Medulla oblongata (tissue), 1 donor: Measurements from ENCODE around the gene LPIN3.

Experiments
- DNase-seq: peaks from one replicate; pipeline ENCODE4 v3.0.0-alpha.2; 2015; ENCODE audit errors: extremely low spot score

LPIN3 gene

GRCh38 chr20:41392871-41393704 is 52.5 kb downstream of the LPIN3 start:
- peak; percentile 88 for DNase-seq

GRCh38 chr20:41393705-41394066 is 53.1 kb downstream of the LPIN3 start:
- DNase-seq, result peak; percentile 21

- DNase-seq, result no peak
These were observed 53.5 kb downstream of the LPIN3 start for GRCh38 chr20:41394081-41394480.

- DNase-seq, result no peak
These were observed 54.5 kb downstream of the LPIN3 start for GRCh38 chr20:41394931-41395666.

GRCh38 chr20:41395667-41396664 is 55.3 kb downstream of the LPIN3 start:
- no peak for DNase-seq

GRCh38 chr20:41398408-41398807 is 57.8 kb downstream of the LPIN3 start:
- no peak for DNase-seq

GRCh38 chr20:41403604-41404003 is 63.0 kb downstream of the LPIN3 start:
- no peak for DNase-seq

GRCh38 chr20:41405436-41405835 is 64.8 kb downstream of the LPIN3 start:
- DNase-seq, result no peak

- DNase-seq, result no peak
These were observed 65.7 kb downstream of the LPIN3 start for GRCh38 chr20:41406353-41406752.

GRCh38 chr20:41406896-41407444 is 66.3 kb downstream of the LPIN3 start:
- DNase-seq, result no peak

GRCh38 chr20:41407607-41408006 is 67.0 kb downstream of the LPIN3 start:
- DNase-seq, result no peak

- no peak for DNase-seq
These were observed 67.7 kb downstream of the LPIN3 start for GRCh38 chr20:41408156-41408794.

- DNase-seq, result peak; percentile 40
These were observed 68.4 kb downstream of the LPIN3 start for GRCh38 chr20:41408986-41409385.
